ENCODE results near the gene TNF. TPM values are rescaled to one million over a fixed set of nuclear protein-coding genes. Genes with fewer than 3 reads are reported as not detected.

Gene TNF
- total RNA-seq, 4 donors from 2014 or later, result 0.81 TPM; not detected in 3

DNA sequence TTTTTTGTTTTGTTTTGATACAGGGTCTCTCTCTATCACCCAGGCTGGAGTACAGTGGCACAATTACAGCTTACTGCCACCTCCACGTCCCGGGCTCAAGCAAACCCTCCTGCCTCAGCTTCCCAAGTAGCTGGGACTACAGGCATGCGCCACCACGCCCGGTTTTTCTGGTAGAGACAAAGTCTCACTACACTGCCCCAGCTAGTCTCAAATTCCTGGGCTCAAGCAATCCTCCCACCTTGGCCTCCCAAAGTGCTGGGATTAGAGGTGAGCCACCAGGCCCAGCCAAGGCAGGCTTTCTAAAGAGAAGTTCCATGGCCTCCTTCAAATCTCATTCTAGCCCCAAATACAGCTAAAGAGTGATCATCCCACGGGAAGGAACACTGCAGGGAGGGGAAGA, 41.4 kb upstream of the TNF start:
- Histone ChIP-seq H3K9me3 (no peaks in the 10 kb centered on the region), H3K27me3 (no peaks in the 10 kb centered on the region), H3K4me1 (peaks cover under 1 to 31% (median 2%) of the 10 kb centered on the region in 3 donors), H3K27ac (no peak overlapping the region), H3K36me3 (peaks cover 8 to 98% of the 10 kb centered on the region in 2 donors), H3K4me3 (no peak overlapping the region)
- no peak for ATAC-seq
- 91% methylated on average over 3 of the region's 6 CpGs; no CpG with 5 or more reads in 1 of the 2 donors for WGBS, 2 donors (ENCODE audit: low coverage in 1 of 2)
- TF ChIP-seq POLR2AphosphoS5 (IDR thresholded peaks at IDR 0.05) (peak; percentile 18), POLR2A (IDR thresholded peaks at IDR 0.05) (no peak)

DNA sequence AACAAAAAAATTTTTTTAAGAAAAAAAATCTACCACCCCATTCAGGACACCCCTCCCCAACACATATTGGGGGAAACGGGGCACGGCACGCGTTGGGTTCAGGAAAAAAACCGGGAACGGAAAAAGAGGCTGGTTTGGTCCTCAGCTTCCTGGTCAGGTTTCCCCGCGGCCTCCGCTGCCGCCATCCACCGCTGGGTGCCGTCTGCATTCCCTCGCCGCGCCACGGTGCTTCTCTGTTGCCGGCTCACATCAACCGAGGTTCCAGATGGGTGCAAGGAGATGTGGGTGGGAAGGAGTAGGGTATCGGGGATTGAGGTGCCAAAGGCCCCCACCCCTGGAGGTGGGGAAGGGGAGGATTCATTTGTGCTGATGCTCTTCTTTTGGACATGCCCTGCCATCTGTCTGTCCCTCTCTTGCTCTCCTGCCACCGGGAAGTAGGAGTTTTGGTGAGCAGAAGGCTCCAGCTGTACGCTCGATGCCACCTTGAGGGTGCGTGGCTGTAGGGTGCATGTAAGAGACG, 40.8 kb upstream of the TNF start:
- Histone ChIP-seq H3K4me3 (no peak overlapping the region), H3K4me1 (peaks cover 6 to 37% (median 8%) of the 10 kb centered on the region in 3 donors), H3K36me3 (peaks cover 8 to 100% of the 10 kb centered on the region in 2 donors), H3K27ac (no peak overlapping the region), H3K9me3 (no peaks in the 10 kb centered on the region), H3K27me3 (no peaks in the 10 kb centered on the region)
- TF ChIP-seq, protein P1, sequence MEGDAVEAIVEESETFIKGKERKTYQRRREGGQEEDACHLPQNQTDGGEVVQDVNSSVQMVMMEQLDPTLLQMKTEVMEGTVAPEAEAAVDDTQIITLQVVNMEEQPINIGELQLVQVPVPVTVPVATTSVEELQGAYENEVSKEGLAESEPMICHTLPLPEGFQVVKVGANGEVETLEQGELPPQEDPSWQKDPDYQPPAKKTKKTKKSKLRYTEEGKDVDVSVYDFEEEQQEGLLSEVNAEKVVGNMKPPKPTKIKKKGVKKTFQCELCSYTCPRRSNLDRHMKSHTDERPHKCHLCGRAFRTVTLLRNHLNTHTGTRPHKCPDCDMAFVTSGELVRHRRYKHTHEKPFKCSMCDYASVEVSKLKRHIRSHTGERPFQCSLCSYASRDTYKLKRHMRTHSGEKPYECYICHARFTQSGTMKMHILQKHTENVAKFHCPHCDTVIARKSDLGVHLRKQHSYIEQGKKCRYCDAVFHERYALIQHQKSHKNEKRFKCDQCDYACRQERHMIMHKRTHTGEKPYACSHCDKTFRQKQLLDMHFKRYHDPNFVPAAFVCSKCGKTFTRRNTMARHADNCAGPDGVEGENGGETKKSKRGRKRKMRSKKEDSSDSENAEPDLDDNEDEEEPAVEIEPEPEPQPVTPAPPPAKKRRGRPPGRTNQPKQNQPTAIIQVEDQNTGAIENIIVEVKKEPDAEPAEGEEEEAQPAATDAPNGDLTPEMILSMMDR (IDR thresholded peaks at IDR 0.05), result no peak
- TF ChIP-seq POLR2AphosphoS5 (IDR thresholded peaks at IDR 0.05) (no peak), POLR2A (IDR thresholded peaks at IDR 0.05) (no peak), EP300 (IDR thresholded peaks at IDR 0.05) (no peak)
- WGBS, 2 donors (ENCODE audit: low coverage in 1 of 2), result 42 to 94% methylated on average over 2 to 7 of the region's 24 CpGs
- no peak for ATAC-seq

DNA sequence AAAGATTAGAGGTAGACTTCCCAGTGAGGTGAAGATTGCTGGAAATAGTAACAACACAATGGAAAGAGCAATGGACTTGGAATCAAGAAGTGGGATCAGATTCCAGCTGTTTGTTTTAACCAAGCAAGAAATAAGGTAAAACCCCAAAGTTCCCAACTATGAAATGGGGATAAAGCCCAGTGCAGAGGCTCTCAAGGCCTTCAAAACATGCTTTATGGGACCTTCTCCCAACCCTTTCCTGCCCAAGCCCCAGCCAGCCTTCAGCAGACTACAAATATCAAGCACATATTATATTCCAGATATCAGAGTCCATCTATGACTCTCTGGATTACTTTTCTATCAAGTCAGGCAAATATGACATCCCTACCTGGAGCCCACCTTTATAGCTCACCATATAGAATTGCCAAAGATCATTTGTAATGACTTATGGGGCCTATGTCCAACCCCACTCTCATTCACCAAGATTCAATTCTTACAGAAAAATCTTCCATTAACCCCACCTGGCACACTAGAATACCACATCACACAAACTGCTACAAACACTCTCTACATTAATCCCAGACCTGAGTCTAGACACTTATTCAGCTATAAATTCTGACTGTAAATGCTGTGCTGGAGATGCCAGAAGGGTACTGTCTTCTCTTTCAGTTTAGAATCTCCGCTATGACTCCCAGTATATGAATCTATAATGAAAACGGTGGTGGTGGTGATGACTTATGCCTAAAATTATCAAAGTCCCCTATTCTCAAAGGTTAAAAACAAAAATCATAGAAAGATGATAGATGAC, 39.6 kb upstream of the TNF start:
- ATAC-seq, result no peak
- WGBS, 2 donors (ENCODE audit: low coverage in 1 of 2), result 23 to 83% methylated on average over 1 to 2 of the region's 2 CpGs
- no peak overlapping the region for H3K27ac ChIP-seq

DNA sequence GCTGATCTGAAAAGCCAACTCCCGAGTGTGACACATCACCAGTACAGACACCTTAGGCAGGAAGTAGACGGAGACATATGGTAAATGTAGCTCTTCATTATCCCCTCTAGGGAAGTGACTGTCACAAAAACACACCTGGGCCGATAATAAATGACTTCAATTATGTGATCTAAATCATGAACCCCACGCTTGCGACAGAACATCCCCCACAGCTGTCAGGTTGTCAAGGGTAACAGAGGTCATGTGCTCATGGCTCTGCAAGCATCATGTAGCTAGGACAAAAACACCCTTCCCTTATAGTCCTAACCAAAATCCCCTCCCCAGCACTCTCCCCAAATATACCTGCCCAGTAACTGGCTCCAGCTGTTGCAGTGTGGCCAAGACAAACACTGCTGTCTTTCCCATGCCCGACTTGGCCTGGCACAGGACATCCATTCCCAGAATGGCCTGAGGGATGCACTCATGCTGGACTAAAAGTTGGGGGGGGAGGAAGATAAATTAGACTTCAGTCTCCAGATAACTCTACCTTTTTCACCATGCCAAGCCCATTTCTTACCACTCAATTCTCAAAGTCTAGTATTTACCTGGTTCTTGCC, 36.5 kb upstream of the TNF start:
- Histone ChIP-seq H3K36me3 (peaks cover 8 to 66% of the 10 kb centered on the region in 2 donors), H3K4me3 (peak overlapping the region in 1 of 2 donors; percentile 76), H3K27me3 (no peaks in the 10 kb centered on the region), H3K27ac (peak overlapping the region in 1 of 4 donors; percentile 4), H3K4me1 (peaks cover 9 to 64% (median 24%) of the 10 kb centered on the region in 3 donors), H3K9me3 (no peaks in the 10 kb centered on the region)
- no peak for TF ChIP-seq EP300 (IDR thresholded peaks at IDR 0.05)
- TF ChIP-seq POLR2A (IDR thresholded peaks at IDR 0.05), result no peak
- no peak for TF ChIP-seq POLR2AphosphoS5 (IDR thresholded peaks at IDR 0.05)
- TF ChIP-seq, protein P1 (IDR thresholded peaks at IDR 0.05), result no peak
- WGBS, 2 donors (ENCODE audit: low coverage in 1 of 2), result 50 to 52% methylated on average over 3 to 5 of the region's 6 CpGs
- no peak for ATAC-seq

More for the DNA sequence above, 39.6 kb upstream of the TNF start:
- Histone ChIP-seq H3K9me3 (no peaks in the 10 kb centered on the region), H3K4me1 (peaks cover 9 to 49% (median 18%) of the 10 kb centered on the region in 3 donors), H3K4me3 (no peak overlapping the region), H3K36me3 (peaks cover 8 to 97% of the 10 kb centered on the region in 2 donors), H3K27me3 (no peaks in the 10 kb centered on the region)
- TF ChIP-seq EP300 (IDR thresholded peaks at IDR 0.05) (no peak), POLR2A (IDR thresholded peaks at IDR 0.05) (no peak)

DNA sequence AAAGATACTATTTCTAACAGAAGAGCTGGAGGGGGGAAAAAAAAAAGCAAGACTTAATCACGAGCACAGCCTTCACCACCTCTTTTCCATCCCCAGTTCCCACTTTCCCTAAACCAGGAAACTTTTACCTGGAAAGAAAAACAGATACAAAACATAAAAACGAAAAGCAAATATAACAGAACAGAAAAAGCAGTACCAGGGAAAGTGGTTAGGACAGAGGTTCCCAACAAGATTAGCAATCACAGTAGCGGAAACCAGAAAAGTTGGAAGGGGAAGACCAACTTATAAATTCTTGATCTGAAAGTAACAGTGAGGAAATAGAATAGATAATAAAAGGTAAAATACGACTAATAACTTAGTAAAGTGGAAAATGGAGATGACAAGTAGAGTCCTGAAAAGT, 34.7 kb upstream of the TNF start:
- 12 to 17% methylated on average over 2 to 4 of the region's 4 CpGs for WGBS, 2 donors (ENCODE audit: low coverage in 1 of 2)
- no peak for ATAC-seq
- Histone ChIP-seq H3K27ac (peak overlapping the region; percentile 83 to 96 (median 94)), H3K4me3 (peak overlapping the region; percentile 76 to 92), H3K27me3 (no peaks in the 10 kb centered on the region), H3K9me3 (no peaks in the 10 kb centered on the region), H3K4me1 (peaks cover 9 to 64% (median 24%) of the 10 kb centered on the region in 3 donors), H3K36me3 (peaks cover 7 to 48% of the 10 kb centered on the region in 2 donors)
- TF ChIP-seq POLR2A (IDR thresholded peaks at IDR 0.05) (no peak), EP300 (IDR thresholded peaks at IDR 0.05) (no peak)

DNA sequence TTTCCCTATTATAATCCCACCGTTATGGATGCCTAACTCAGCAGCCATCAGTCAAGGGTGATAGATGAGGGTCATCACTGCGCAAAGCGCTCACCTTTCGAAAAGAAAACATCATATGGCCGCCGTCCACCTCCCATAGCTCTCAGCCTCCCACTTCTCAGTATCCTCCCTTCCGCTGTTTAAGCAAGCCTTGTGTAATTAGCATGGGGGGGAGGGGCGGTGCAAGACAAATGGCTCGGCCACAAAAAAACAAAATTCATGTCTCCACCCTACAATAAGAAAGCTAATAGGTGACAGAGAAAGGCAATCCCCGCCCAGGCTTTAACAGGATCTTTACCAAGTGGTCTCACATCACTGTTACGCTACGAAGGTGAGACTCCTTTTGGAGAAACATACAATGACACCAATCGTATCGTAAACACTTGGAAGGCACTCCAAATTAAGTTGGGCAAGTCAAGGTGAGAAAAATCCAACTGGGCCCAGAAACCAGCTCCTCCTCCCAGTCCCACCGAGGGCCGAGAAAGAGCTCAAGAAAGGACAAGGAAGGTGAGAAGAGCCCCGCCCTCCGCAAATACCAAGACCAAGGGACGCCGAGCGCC, 34.2 kb upstream of the TNF start:
- Histone ChIP-seq H3K27ac (peak overlapping the region; percentile 83 to 96 (median 94)), H3K36me3 (peaks cover 2 to 43% of the 10 kb centered on the region in 2 donors), H3K27me3 (no peaks in the 10 kb centered on the region), H3K4me3 (peak overlapping the region; percentile 76 to 92), H3K4me1 (peaks cover 9 to 63% (median 26%) of the 10 kb centered on the region in 3 donors), H3K9me3 (no peaks in the 10 kb centered on the region)
- 1% methylated on average over 14 to 18 of the region's 21 CpGs for WGBS, 2 donors (ENCODE audit: low coverage in 1 of 2)
- no peak for ATAC-seq
- TF ChIP-seq EP300 (IDR thresholded peaks at IDR 0.05) (no peak), POLR2AphosphoS5 (IDR thresholded peaks at IDR 0.05) (no peak), POLR2A (IDR thresholded peaks at IDR 0.05) (no peak)
- TF ChIP-seq, protein P1 (IDR thresholded peaks at IDR 0.05), result no peak

All from gastroesophageal sphincter (tissue), 4 donors.